GM19372 (cell line): ENCODE data around the gene PRR27.
"Not testable (repeated sequence)": the region's sequence is repeated elsewhere in the genome, so short reads cannot be mapped to it uniquely, and the experiment has no call there.

Source experiments
- ATAC-seq: cut with Tn5 transposase; IDR thresholded peaks from one replicate; pipeline ENCODE4 v1.9.1; 2021; ENCODE audit warnings: mild to moderate bottlenecking, low read depth, moderate library complexity; ENCODE audit not compliant: unreplicated experiment

Gene PRR27

DNA sequence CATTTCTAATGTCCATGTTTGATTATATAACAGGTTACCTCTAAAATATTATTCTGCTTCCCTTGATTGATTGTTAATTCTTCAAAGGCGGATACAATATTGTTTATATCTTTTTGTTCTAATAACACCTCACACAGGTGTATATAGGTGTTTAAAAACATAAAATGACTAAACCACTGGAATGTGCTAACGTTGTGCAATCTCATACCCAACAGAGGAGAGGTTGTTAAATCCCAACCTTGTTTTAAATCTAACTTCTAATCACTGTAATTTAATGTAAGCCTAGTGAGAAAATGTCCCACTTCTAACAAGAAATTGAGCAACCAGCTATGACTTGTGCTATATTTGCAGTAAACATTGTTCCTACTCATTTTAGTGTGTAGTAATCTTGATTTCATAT lies 42.8 kb downstream of the PRR27 start:
- no peak for ATAC-seq

DNA sequence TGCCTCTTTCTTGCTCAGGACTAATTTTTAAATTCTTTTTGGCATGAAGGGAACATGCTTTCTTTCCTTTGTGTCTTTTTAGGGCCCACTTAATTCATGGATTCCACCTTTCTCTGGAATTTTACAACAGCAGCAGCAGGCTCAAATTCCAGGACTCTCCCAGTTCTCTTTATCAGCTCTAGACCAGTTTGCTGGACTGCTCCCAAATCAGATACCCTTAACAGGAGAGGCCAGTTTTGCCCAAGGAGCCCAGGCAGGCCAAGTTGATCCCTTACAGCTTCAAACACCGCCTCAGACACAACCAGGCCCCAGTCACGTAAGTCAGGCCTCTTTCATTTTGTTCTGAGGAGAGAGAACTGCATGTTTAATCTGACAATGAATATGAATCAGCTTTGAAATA lies 43.8 kb downstream of the PRR27 start:
- ATAC-seq, result no peak

DNA sequence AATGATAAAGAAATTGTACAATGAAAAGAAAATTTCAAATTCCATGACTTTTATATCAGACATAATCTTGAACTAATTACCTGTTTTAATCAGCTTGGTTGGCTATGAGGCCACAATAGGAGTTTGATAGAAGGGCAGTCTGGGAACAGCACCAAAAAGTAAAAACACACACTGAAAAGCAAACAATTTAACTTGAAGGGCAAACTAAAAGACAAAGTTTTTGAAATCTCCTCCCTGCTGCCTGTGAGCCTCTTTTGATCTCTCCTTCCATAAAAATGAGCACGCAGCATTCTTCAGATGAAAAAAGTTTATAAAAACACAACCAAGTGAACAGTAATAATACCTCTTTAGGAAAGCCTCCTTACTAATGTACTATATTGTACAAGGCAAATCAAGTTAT lies 49.6 kb downstream of the PRR27 start:
- ATAC-seq, result no peak

DNA sequence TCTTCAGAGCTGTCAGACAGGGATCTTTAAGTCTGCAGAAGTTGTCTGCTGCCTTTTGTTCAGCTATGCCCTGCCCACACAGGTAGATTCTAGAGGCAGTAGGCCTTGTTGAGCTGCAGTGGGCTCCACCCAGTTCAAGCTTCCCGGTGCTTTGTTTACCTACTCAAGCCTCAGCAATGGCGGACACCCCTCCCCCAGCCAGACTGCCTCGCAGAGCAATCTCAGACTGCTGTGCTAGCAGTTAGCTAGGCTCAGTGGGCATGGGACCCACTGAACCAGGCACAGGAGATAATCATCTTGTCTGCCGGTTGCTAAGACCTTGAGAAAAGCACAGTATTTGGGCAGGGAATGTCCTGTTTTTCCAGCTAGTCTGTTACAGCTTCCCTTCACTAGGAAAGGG lies 58.7 kb downstream of the PRR27 start:
- not testable (repeated sequence) for ATAC-seq
